Measurements from ENCODE around the gene SLFN11.

DNA sequence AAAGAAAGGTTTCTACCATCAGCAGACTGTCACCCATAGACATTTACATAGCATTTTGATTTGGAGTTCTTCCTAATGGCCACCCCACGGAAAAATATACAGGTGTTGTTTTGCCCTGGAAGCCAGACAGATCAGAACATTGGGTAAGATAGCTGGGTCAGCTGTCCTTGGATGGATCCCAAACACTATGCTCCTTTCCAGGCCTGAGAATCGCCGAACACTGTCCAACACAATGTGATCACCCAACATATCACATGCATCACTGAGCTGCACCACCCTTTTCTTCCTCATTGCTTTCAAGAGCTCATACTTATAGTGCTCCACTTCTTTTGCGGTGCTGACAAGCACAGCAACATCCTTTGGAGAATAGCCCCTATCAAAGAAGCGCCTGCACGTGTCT is 21.1 kb downstream of the SLFN11 start:
- TF ChIP-seq, protein P1, sequence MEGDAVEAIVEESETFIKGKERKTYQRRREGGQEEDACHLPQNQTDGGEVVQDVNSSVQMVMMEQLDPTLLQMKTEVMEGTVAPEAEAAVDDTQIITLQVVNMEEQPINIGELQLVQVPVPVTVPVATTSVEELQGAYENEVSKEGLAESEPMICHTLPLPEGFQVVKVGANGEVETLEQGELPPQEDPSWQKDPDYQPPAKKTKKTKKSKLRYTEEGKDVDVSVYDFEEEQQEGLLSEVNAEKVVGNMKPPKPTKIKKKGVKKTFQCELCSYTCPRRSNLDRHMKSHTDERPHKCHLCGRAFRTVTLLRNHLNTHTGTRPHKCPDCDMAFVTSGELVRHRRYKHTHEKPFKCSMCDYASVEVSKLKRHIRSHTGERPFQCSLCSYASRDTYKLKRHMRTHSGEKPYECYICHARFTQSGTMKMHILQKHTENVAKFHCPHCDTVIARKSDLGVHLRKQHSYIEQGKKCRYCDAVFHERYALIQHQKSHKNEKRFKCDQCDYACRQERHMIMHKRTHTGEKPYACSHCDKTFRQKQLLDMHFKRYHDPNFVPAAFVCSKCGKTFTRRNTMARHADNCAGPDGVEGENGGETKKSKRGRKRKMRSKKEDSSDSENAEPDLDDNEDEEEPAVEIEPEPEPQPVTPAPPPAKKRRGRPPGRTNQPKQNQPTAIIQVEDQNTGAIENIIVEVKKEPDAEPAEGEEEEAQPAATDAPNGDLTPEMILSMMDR (conservative IDR thresholded peaks at IDR 0.05) = no peak
- TF ChIP-seq ZFX (IDR thresholded peaks at IDR 0.05) = no peak
